Upper lobe of left lung (tissue), 6 donors: ENCODE measurements around the gene AFF4. TPM values are rescaled to one million over a fixed set of nuclear protein-coding genes. Genes with fewer than 3 reads are reported as not detected.
A peak's percentile ranks its signal among the peaks of the same experiment; 100 is the strongest.

Source experiments
- ATAC-seq, 2 donors: fragments of 200-7000 bp; cut with Tn5 transposase; one replicate each; pipeline ENCODE4 v1.9.1; 2022; ENCODE audit warnings: mild to moderate bottlenecking in 2 of 2, moderate library complexity in 2 of 2; ENCODE audit not compliant: low FRiP score in 2 of 2
- DNase-seq, 2 donors: peaks; one replicate each; pipeline ENCODE4 v3.0.0-alpha.2; 2019 to 2020
- H3K27ac ChIP-seq, 4 donors: fragments of 200-600 bp; sonication (generic); one replicate each; pipeline ENCODE4 v1.5.1; 2016 to 2019
- H3K27me3 ChIP-seq, 4 donors: fragments of 200-600 bp; sonication (generic); one replicate each; pipeline ENCODE4 v1.5.1; 2017 to 2019
- H3K36me3 ChIP-seq, 4 donors: fragments of 200-600 bp; sonication (generic); one replicate each; pipeline ENCODE4 v1.5.1; 2016 to 2019
- H3K4me1 ChIP-seq, 4 donors: fragments of 200-600 bp; sonication (generic); one replicate each; pipeline ENCODE4 v1.5.1; 2018 to 2019
- H3K4me3 ChIP-seq, 4 donors: fragments of 200-600 bp; sonication (generic); one replicate each; pipeline ENCODE4 v1.5.1; 2017 to 2019; ENCODE audit warnings: mild to moderate bottlenecking in 2 of 4, moderate library complexity in 1 of 4
- H3K9me3 ChIP-seq, 4 donors: fragments of 200-600 bp; sonication (generic); one replicate each; pipeline ENCODE4 v1.5.1; 2018 to 2019
- CTCF ChIP-seq, 6 experiments: fragments of 450-650 bp in 4 of 6; fragments of 200-600 bp in 2 of 6; sonication (generic) in 2 of 6; IDR thresholded peaks; one replicate each; pipeline ENCODE4 v1.5.1; 2016 to 2019; ENCODE audit warnings: antibody characterized with exemption in 6 of 6
- EP300 ChIP-seq, 4 donors: sonication (generic); formaldehyde crosslinking; IDR thresholded peaks; one replicate each; pipeline ENCODE4 v1.5.1; 2017; ENCODE audit warnings: antibody characterized with exemption in 4 of 4, control low read depth in 2 of 4
- POLR2AphosphoS5 ChIP-seq, 2 donors: sonication (generic); formaldehyde crosslinking; IDR thresholded peaks; one replicate each; pipeline ENCODE4 v1.5.1; 2017; ENCODE audit warnings: antibody characterized with exemption in 2 of 2
- WGBS, 2 donors: methylation state at CpG; one replicate each; pipeline ENCODE4 v1.1.5; 2017 to 2018; 5-methylcytosine and 5-hydroxymethylcytosine counted together
- small RNA-seq, 4 donors: library from RNA; depleted of rRNA; stranded (forward); fragments of <200 nt; gene quantifications; one replicate each; pipeline ENCODE3, GENCODE V24; 2016
- total RNA-seq, 6 donors: library from RNA; depleted of rRNA in 4 of 6; stranded (reverse); fragments of >200 nt in 4 of 6; gene quantifications; one replicate each; pipeline versions ENCODE4 v1.1.0 to v1.2.1, GENCODE V29; 2016 to 2021
- donor health status: DM: no; HTN: no; CAD: no; lungs with moderate emphysema.
- donor health status: DM: no; HTN: yes; CAD: no; lungs with severe emphysema.

The AFF4 gene
- total RNA-seq, 6 donors from 2014 or later, result 60.8 to 94.5 (median 72.8) TPM

- peaks cover 0 to 30% (median 10%) of the 10 kb centered on the region in 4 donors for H3K36me3 ChIP-seq
- peak overlapping the region; percentile 56 to 78 (median 63) for H3K27ac ChIP-seq
- DNase-seq (no peak), ATAC-seq (no peak)
- no peak overlapping the region for H3K4me3 ChIP-seq
- no peaks in the 10 kb centered on the region for H3K9me3 ChIP-seq
- H3K27me3 ChIP-seq, result peaks cover 0 to 18% (median 2%) of the 10 kb centered on the region in 4 donors
- TF ChIP-seq CTCF (IDR thresholded peaks at IDR 0.05) (no peak), EP300 (IDR thresholded peaks at IDR 0.05) (peak in 1 of 4 donors; percentile 53), POLR2AphosphoS5 (IDR thresholded peaks at IDR 0.05) (peak in 1 of 2 donors; percentile 72)
- WGBS, 2 donors, result 62 to 67% methylated on average over 6 of the region's 6 CpGs
- peaks cover 33 to 60% (median 40%) of the 10 kb centered on the region in 4 donors for H3K4me1 ChIP-seq
These were observed 136.9 kb downstream of the AFF4 start for GRCh38 chr5:132826424-132827082.

GRCh38 chr5:132825834-132826391, 137.5 kb downstream of the AFF4 start:
- Histone ChIP-seq H3K27ac (peak overlapping the region; percentile 56 to 78 (median 63)), H3K4me1 (peaks cover 31 to 55% (median 37%) of the 10 kb centered on the region in 4 donors), H3K36me3 (peaks cover 0 to 30% (median 10%) of the 10 kb centered on the region in 4 donors), H3K27me3 (peaks cover 0 to 16% (median 2%) of the 10 kb centered on the region in 4 donors), H3K9me3 (no peaks in the 10 kb centered on the region), H3K4me3 (peak overlapping the region in 3 of 4 donors; percentile 7 to 33 (median 23))
- ATAC-seq (no peak), DNase-seq (no peak)
- no peak for TF ChIP-seq CTCF (IDR thresholded peaks at IDR 0.05)
- TF ChIP-seq EP300 (IDR thresholded peaks at IDR 0.05), result no peak
- WGBS, 2 donors, result 56 to 64% methylated on average over 20 to 43 of the region's 43 CpGs

Small RNA genes within 50 kb of the gene (small RNA-seq; reads per million reads assigned to genes)
- gene AC113410.1 (0 reads per million in 4 donors), gene ATP6V0E1P1 (0 reads per million in 4 donors), gene RF00019 (0 reads per million in 4 donors), gene RNA5SP192 (0 reads per million in 4 donors)

Other genes with a start within 250 kb of the AFF4 start
- gene KIF3A, start 226.1 kb downstream of the AFF4 start, total RNA-seq, result 10 to 100 TPM; 10.3 to 22.3 (median 17.0) TPM
- under 1 TPM in 5 of 6 donors, not detected in 1; 0.26 to 0.84 (median 0.46) TPM for gene CCNI2, start 216.2 kb downstream of the AFF4 start, total RNA-seq
- 10 to 100 TPM; 26.3 to 41.5 (median 31.5) TPM for gene SEPTIN8, start 186.4 kb downstream of the AFF4 start, total RNA-seq
- gene SOWAHA, start 150.3 kb downstream of the AFF4 start, total RNA-seq, result 1 to 10 TPM in 1 of 6 donors, under 1 TPM in 4, not detected in 1; 0.30 to 1.0 (median 0.55) TPM
- gene SHROOM1, start 133.0 kb downstream of the AFF4 start, total RNA-seq, result 10 to 100 TPM in 5 of 6 donors, 1 to 10 TPM in 1; 7.7 to 27.6 (median 20.0) TPM
- 1 to 10 TPM in 2 of 6 donors, under 1 TPM in 2, not detected in 2; 0.23 to 1.1 (median 0.66) TPM for gene GDF9, start 97.2 kb downstream of the AFF4 start, total RNA-seq
- gene UQCRQ, start 97.0 kb downstream of the AFF4 start, total RNA-seq, result 100 to 1,000 TPM in 3 of 6 donors, 10 to 100 TPM in 3; 44.6 to 327 (median 103) TPM
- gene LEAP2, start 90.0 kb downstream of the AFF4 start, total RNA-seq, result 1 to 10 TPM in 3 of 6 donors, under 1 TPM in 3; 0.61 to 2.2 (median 0.89) TPM
- 10 to 100 TPM in 4 of 6 donors, 1 to 10 TPM in 2; 5.7 to 21.3 (median 12.4) TPM for gene ZCCHC10, start 62.9 kb upstream of the AFF4 start, total RNA-seq
- gene HSPA4, start 88.4 kb upstream of the AFF4 start, total RNA-seq, result 10 to 100 TPM; 27.2 to 59.1 (median 56.7) TPM